Transverse colon (tissue), 3 donors: ENCODE measurements around the gene FBLN2.

Experiments
- POLR2A ChIP-seq: fragments of 450-650 bp; IDR thresholded peaks from one replicate; pipeline ENCODE4 v1.6.1; 2016; ENCODE audit warnings: antibody characterized with exemption, mild to moderate bottlenecking, moderate library complexity
- TF ChIP-seq, protein P1 (sequence below), 5 experiments: fragments of 200-600 bp in 3 of 5; fragments of 450-650 bp in 2 of 5; sonication (generic) in 3 of 5; IDR thresholded peaks; 1 replicate in 2 of 5; 2 replicates in 3 of 5; pipeline ENCODE4 v1.5.1; 2016 to 2017; ENCODE audit warnings: antibody characterized with exemption in 5 of 5, inconsistent platforms in 3 of 5, mild to moderate bottlenecking in 2 of 5, moderate library complexity in 1 of 5

DNA sequence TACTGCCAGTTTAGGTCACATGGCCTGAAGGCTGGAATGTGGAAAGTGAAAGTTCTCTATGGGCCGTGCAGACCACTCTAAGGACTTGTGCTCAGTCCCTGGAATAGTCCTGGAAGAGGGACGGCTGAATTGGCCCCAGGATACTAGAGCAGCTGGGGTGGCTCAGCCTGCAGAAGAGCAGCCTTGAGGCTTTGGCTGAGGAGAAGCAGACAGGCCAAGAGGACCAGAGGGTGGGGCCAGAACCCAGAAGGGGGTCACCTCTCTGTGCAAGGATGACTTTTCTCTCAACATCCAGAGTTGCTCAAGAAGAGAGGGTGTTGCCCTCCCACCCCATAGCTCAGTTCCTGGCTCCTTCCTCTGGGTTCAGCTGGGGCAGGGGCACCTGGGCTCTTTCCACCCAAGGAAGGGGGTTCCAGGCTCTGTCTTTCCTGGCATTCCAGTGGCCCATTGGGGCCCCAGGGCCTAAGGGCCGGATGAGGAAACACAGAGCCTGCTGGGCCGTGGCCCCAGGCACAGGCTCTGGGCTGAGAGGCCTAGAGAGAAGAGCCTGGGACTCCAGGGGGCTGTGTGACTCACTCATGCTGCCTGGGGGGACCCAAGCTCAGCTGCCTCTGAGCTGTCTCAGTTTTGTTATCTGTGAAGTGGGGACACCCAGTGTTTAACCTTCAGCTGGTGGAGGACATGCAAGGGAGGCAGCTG is 8.5 kb upstream of the FBLN2 start:
- TF ChIP-seq, protein P1, sequence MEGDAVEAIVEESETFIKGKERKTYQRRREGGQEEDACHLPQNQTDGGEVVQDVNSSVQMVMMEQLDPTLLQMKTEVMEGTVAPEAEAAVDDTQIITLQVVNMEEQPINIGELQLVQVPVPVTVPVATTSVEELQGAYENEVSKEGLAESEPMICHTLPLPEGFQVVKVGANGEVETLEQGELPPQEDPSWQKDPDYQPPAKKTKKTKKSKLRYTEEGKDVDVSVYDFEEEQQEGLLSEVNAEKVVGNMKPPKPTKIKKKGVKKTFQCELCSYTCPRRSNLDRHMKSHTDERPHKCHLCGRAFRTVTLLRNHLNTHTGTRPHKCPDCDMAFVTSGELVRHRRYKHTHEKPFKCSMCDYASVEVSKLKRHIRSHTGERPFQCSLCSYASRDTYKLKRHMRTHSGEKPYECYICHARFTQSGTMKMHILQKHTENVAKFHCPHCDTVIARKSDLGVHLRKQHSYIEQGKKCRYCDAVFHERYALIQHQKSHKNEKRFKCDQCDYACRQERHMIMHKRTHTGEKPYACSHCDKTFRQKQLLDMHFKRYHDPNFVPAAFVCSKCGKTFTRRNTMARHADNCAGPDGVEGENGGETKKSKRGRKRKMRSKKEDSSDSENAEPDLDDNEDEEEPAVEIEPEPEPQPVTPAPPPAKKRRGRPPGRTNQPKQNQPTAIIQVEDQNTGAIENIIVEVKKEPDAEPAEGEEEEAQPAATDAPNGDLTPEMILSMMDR (IDR thresholded peaks at IDR 0.05): no peak
- no peak for TF ChIP-seq POLR2A
